A673 (cell line): Measurements from ENCODE around the gene TMEM232.

Source experiments
- CTCF ChIP-seq: fragments of 300-800, 200-600 bp; sonication (generic); conservative IDR thresholded peaks from 2 replicates; pipeline ENCODE4 v1.5.1; 2017; ENCODE audit warnings: low read depth, mild to moderate bottlenecking, antibody characterized with exemption, low read length, moderate library complexity, mixed read lengths
- EZH2 ChIP-seq: fragments of 200-600 bp; sonication (generic); IDR thresholded peaks from 2 replicates; pipeline ENCODE4 v1.6.1; 2017; ENCODE audit warnings: borderline replicate concordance, low read depth, mild to moderate bottlenecking, mixed read lengths, antibody characterized with exemption, low read length; ENCODE audit not compliant: poor library complexity, severe bottlenecking

DNA sequence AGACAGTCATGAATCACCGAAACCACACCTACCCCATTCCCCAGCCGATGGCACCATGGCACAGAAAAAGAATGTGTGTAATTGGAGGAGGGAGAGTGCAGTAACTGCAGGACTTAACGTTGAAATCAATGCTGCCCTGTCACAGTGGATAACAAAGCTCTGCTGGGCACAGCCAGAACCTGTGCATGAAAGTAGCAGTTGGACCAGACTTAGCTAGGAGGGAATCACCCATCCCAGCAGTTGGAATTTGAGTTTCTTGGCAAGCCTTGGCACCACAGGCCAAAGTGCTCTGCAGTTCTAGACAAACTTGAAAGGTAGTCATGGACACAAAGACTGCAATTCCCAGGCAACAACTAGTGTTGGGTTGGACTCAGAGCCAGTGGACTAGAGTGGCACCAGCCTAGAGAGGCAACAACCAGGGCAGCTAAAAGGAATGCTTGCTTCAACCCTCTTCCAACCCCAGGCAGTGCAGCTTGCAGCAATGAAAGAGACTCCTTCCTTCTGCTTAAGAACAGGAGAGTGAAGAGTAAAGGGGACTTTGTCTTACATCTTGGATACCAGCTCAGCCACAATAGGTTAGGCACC, 19.1 kb downstream of the TMEM232 start:
- TF ChIP-seq CTCF (no peak), EZH2 (no peak)
